ENCODE data around the gene SMIM33. TPM values are rescaled to one million over a fixed set of nuclear protein-coding genes. Genes with fewer than 3 reads are reported as not detected.

Gene SMIM33
- total and polyA plus RNA-seq, 10 of the 15 experiments (the other 5 are each of a cell fraction or from before 2014, with no cell fraction given), result 0.03 to 0.25 (median 0.07) TPM; not detected in 4

GRCh38 chr5:139456776-139457175 lies 14.0 kb upstream of the SMIM33 start:
- FAIRE-seq (no peak), DNase-seq (ENCODE audit: low read depth, low spot score) (no peak), ATAC-seq (no peak)
- Histone ChIP-seq H3K4me3 (no peak overlapping the region), H3K4me2 (ENCODE audit: control insufficient read depth, insufficient read depth) (no peak overlapping the region), H4K20me1 (ENCODE audit: control insufficient read depth, insufficient read depth) (no peaks in the 10 kb centered on the region), H3K4me1 (ENCODE audit: control insufficient read depth, insufficient read depth, low read length) (peaks cover 53% of the 10 kb centered on the region), H3K27ac (ENCODE audit: control insufficient read depth, insufficient read depth) (no peak overlapping the region), H2AFZ (ENCODE audit: control insufficient read depth, low read depth, low read length) (no peak overlapping the region), H3K9ac (ENCODE audit: control insufficient read depth, insufficient read depth, low read length) (no peak overlapping the region), H3K36me3 (ENCODE audit: control insufficient read depth in 2 of 2, insufficient read depth in 2 of 2, low read length in 1 of 2) (no peaks in the 10 kb centered on the region), H3K9me3 (replicated peaks; ENCODE audit: control insufficient read depth, insufficient read depth, low read length) (no peaks in the 10 kb centered on the region), H3K27me3 (replicated peaks in 1 of 2; ENCODE audit: control insufficient read depth in 2 of 2, insufficient read depth in 2 of 2, low read length in 1 of 2) (no peaks in the 10 kb centered on the region), H3K79me2 (ENCODE audit: control insufficient read depth, insufficient read depth, low read length) (no peaks in the 10 kb centered on the region)
- ChIA-PET POLR2A (interaction anchor here (0.7 to 3.6 kb wide), 4 partner anchors 9 to 33 kb away, joined by 3 to 22 read pairs (median 6); partner anchors contain the start of gene DNAJC18), RAD21 (ENCODE audit: unreplicated experiment) (interaction anchor here (0.9 to 1.1 kb wide), 5 partner anchors 10 to 57 kb away, joined by 4 to 6 read pairs (median 5); no protein-coding TSS in a partner anchor), CTCF (interaction anchor here (1.0 to 2.4 kb wide), 5 partner anchors 9 to 55 kb away, joined by 4 to 14 read pairs (median 6); no protein-coding TSS in a partner anchor), SMC1A (ENCODE audit: uncharacterized antibody, unreplicated experiment) (interaction anchor here (0.9 to 2.3 kb wide), 8 partner anchors 9 to 67 kb away, joined by 3 to 12 read pairs (median 4); partner anchors contain the start of gene DNAJC18)
- intact Hi-C loops (cut with micrococcal nuclease; ENCODE audit: unreplicated experiment), result loop anchor here (2.0 to 5.0 kb wide), 2 partner anchors 56 to 206 kb away; no protein-coding TSS in a partner anchor
- no TSS peak for BruUV-seq (replicated peaks)
- TF ChIP-seq ZSCAN29 (IDR thresholded peaks at IDR 0.05), result no peak
- TF ChIP-seq, protein P1, sequence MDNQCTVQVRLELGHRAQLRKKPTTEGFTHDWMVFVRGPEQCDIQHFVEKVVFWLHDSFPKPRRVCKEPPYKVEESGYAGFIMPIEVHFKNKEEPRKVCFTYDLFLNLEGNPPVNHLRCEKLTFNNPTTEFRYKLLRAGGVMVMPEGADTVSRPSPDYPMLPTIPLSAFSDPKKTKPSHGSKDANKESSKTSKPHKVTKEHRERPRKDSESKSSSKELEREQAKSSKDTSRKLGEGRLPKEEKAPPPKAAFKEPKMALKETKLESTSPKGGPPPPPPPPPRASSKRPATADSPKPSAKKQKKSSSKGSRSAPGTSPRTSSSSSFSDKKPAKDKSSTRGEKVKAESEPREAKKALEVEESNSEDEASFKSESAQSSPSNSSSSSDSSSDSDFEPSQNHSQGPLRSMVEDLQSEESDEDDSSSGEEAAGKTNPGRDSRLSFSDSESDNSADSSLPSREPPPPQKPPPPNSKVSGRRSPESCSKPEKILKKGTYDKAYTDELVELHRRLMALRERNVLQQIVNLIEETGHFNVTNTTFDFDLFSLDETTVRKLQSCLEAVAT (IDR thresholded peaks at IDR 0.05), result no peak
- TF ChIP-seq HDAC2 (IDR thresholded peaks at IDR 0.05), result no peak
- TF ChIP-seq IRF5 (IDR thresholded peaks at IDR 0.05; ENCODE audit: borderline replicate concordance), result no peak
- TF ChIP-seq, protein P2, sequence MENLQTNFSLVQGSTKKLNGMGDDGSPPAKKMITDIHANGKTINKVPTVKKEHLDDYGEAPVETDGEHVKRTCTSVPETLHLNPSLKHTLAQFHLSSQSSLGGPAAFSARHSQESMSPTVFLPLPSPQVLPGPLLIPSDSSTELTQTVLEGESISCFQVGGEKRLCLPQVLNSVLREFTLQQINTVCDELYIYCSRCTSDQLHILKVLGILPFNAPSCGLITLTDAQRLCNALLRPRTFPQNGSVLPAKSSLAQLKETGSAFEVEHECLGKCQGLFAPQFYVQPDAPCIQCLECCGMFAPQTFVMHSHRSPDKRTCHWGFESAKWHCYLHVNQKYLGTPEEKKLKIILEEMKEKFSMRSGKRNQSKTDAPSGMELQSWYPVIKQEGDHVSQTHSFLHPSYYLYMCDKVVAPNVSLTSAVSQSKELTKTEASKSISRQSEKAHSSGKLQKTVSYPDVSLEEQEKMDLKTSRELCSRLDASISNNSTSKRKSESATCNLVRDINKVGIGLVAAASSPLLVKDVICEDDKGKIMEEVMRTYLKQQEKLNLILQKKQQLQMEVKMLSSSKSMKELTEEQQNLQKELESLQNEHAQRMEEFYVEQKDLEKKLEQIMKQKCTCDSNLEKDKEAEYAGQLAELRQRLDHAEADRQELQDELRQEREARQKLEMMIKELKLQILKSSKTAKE (IDR thresholded peaks at IDR 0.05; ENCODE audit: low read depth, poor library complexity, severe bottlenecking), result no peak
- TF ChIP-seq, protein P3, sequence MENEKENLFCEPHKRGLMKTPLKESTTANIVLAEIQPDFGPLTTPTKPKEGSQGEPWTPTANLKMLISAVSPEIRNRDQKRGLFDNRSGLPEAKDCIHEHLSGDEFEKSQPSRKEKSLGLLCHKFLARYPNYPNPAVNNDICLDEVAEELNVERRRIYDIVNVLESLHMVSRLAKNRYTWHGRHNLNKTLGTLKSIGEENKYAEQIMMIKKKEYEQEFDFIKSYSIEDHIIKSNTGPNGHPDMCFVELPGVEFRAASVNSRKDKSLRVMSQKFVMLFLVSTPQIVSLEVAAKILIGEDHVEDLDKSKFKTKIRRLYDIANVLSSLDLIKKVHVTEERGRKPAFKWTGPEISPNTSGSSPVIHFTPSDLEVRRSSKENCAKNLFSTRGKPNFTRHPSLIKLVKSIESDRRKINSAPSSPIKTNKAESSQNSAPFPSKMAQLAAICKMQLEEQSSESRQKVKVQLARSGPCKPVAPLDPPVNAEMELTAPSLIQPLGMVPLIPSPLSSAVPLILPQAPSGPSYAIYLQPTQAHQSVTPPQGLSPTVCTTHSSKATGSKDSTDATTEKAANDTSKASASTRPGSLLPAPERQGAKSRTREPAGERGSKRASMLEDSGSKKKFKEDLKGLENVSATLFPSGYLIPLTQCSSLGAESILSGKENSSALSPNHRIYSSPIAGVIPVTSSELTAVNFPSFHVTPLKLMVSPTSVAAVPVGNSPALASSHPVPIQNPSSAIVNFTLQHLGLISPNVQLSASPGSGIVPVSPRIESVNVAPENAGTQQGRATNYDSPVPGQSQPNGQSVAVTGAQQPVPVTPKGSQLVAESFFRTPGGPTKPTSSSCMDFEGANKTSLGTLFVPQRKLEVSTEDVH (IDR thresholded peaks at IDR 0.05; ENCODE audit: low read depth, partially characterized antibody), result no peak
- no peak for TF ChIP-seq MAX (IDR thresholded peaks at IDR 0.05; ENCODE audit: low read depth, low read length)
- no peak for TF ChIP-seq BMI1 (IDR thresholded peaks at IDR 0.05; ENCODE audit: borderline replicate concordance)
- TF ChIP-seq NFYA (IDR thresholded peaks at IDR 0.05; ENCODE audit: borderline replicate concordance, low read depth, low read length), result no peak
- no peak for TF ChIP-seq SMC3 (IDR thresholded peaks at IDR 0.05; ENCODE audit: borderline replicate concordance, low read length)
- no peak for TF ChIP-seq NR2C1 (IDR thresholded peaks at IDR 0.05)
- no peak for TF ChIP-seq TCF12 (IDR thresholded peaks at IDR 0.05; ENCODE audit: low read depth, low read length)
- TF ChIP-seq, protein P4, sequence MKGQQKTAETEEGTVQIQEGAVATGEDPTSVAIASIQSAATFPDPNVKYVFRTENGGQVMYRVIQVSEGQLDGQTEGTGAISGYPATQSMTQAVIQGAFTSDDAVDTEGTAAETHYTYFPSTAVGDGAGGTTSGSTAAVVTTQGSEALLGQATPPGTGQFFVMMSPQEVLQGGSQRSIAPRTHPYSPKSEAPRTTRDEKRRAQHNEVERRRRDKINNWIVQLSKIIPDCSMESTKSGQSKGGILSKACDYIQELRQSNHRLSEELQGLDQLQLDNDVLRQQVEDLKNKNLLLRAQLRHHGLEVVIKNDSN (IDR thresholded peaks at IDR 0.05; ENCODE audit: borderline replicate concordance, extremely low read length, insufficient read depth, low read depth, low read length), result no peak
- no peak for TF ChIP-seq SREBF2 (IDR thresholded peaks at IDR 0.05; ENCODE audit: low read length)
- no peak for TF ChIP-seq RBBP5 (conservative IDR thresholded peaks at IDR 0.05)
- TF ChIP-seq BCL11A (IDR thresholded peaks at IDR 0.05; ENCODE audit: low read depth, low read length), result no peak
- in situ Hi-C loops (cut with MboI), result no loop called here
- WGBS (ENCODE audit: insufficient coverage, insufficient replicate concordance, low lambda C conversion rate, missing lambda C conversion rate), result 89% methylated on average over 12 of the region's 12 CpGs

Data from GM12878 (cell line).